GM23338 (cell line): ENCODE results near the gene PCSK5. TPM values are rescaled to one million over a fixed set of nuclear protein-coding genes. Genes with fewer than 3 reads are reported as not detected.

Experiments used
- ATAC-seq: fragments of 200-7000 bp; cut with Tn5 transposase; 3 replicates; pipeline ENCODE4 v1.9.1; 2020
- DNase-seq: peaks from one replicate; pipeline ENCODE4 v3.0.0-alpha.2; 2015; ENCODE audit warnings: low spot score
- H2AFZ ChIP-seq: fragments of 200-600 bp; sonication (generic); 2 replicates; pipeline ENCODE4 v1.8.0; 2016; ENCODE audit warnings: antibody characterized with exemption, mild to moderate bottlenecking, moderate library complexity
- H3F3A ChIP-seq: fragments of 200-600 bp; sonication (generic); replicated peaks from 2 replicates; pipeline ENCODE4 v1.8.0; 2017; ENCODE audit warnings: antibody characterized with exemption, mixed run types, low read depth
- H3K27ac ChIP-seq: fragments of 200-600 bp; sonication (generic); 2 replicates; pipeline ENCODE4 v1.6.1; 2016; ENCODE audit warnings: low read depth
- H3K27me3 ChIP-seq: fragments of 200-600 bp; sonication (generic); 2 replicates; pipeline ENCODE4 v1.8.0; 2016; ENCODE audit warnings: mild to moderate bottlenecking, mixed run types, moderate library complexity; ENCODE audit not compliant: insufficient read depth
- H3K36me3 ChIP-seq: fragments of 200-600 bp; sonication (generic); 2 replicates; pipeline ENCODE4 v1.8.0; 2016; ENCODE audit warnings: mild to moderate bottlenecking; ENCODE audit not compliant: insufficient read depth
- H3K4me1 ChIP-seq: fragments of 200-600 bp; sonication (generic); 2 replicates; pipeline ENCODE4 v1.8.0; 2016; ENCODE audit warnings: mild to moderate bottlenecking, moderate library complexity; ENCODE audit not compliant: insufficient read depth
- H3K4me2 ChIP-seq: fragments of 200-600 bp; sonication (generic); 2 replicates; pipeline ENCODE4 v1.7.1; 2017; ENCODE audit warnings: mixed run types
- H3K4me3 ChIP-seq: fragments of 200-600 bp; sonication (generic); 2 replicates; pipeline ENCODE4 v1.6.1; 2016; ENCODE audit warnings: mixed run types
- H3K79me2 ChIP-seq: fragments of 200-600 bp; sonication (generic); replicated peaks from 2 replicates; pipeline ENCODE4 v1.8.0; 2017; ENCODE audit warnings: mild to moderate bottlenecking; ENCODE audit not compliant: insufficient read depth
- H3K9me2 ChIP-seq: fragments of 200-600 bp; sonication (generic); 2 replicates; pipeline ENCODE4 v1.8.0; 2017; ENCODE audit not compliant: insufficient read depth
- H4K20me1 ChIP-seq: fragments of 200-600 bp; sonication (generic); replicated peaks from 2 replicates; pipeline ENCODE4 v1.8.0; 2017; ENCODE audit warnings: mild to moderate bottlenecking; ENCODE audit not compliant: insufficient read depth
- H3K27ac Mint-ChIP-seq: 2 replicates; pipeline ENCODE4 v1.8.0; 2020; ENCODE audit warnings: inconsistent platforms, mild to moderate bottlenecking, moderate library complexity, mixed read lengths
- H3K27me3 Mint-ChIP-seq: 3 replicates; pipeline ENCODE4 v1.8.0; 2022; ENCODE audit warnings: low read depth, mild to moderate bottlenecking, moderate library complexity, mixed read lengths, inconsistent platforms; ENCODE audit not compliant: insufficient read depth, poor library complexity
- H3K36me3 Mint-ChIP-seq: 3 replicates; pipeline ENCODE4 v1.8.0; 2021; ENCODE audit warnings: low read depth, mild to moderate bottlenecking, inconsistent platforms, moderate library complexity, mixed read lengths
- H3K4me1 Mint-ChIP-seq: 3 replicates; pipeline ENCODE4 v1.8.0; 2020; ENCODE audit warnings: mild to moderate bottlenecking, inconsistent platforms, mixed read lengths
- H3K4me3 Mint-ChIP-seq: 3 replicates; pipeline ENCODE4 v1.8.0; 2021; ENCODE audit warnings: moderate library complexity, mild to moderate bottlenecking, inconsistent platforms, mixed read lengths
- H3K9me3 Mint-ChIP-seq: 3 replicates; pipeline ENCODE4 v1.8.0; 2020; ENCODE audit warnings: moderate library complexity, mild to moderate bottlenecking, inconsistent platforms, mixed read lengths
- CREB1 ChIP-seq: fragments of 250-450 bp; sonication (Bioruptor Pico); IDR thresholded peaks from 2 replicates; pipeline ENCODE4 v1.5.0; 2020; ENCODE audit warnings: low read depth, mild to moderate bottlenecking, moderate library complexity
- CTCF ChIP-seq, 2 experiments: fragments of 200-600 bp in 1 of 2; sonication (generic) in 1 of 2; conservative IDR thresholded peaks; 2 replicates each; pipeline versions ENCODE4 v1.5.1 to v1.6.1; 2016 to 2017; ENCODE audit warnings: antibody characterized with exemption in 2 of 2, low read depth in 2 of 2, mild to moderate bottlenecking in 2 of 2, moderate library complexity in 1 of 2
- ETS1 ChIP-seq: IDR thresholded peaks from 2 replicates; pipeline ENCODE4 v1.6.1; 2016; ENCODE audit warnings: antibody characterized with exemption
- EZH2 ChIP-seq: fragments of 200-600 bp; sonication (generic); IDR thresholded peaks from one replicate; pipeline ENCODE4 v1.8.0; 2017; ENCODE audit warnings: antibody characterized with exemption, mild to moderate bottlenecking, low read depth; ENCODE audit not compliant: unreplicated experiment
- EZH2phosphoT487 ChIP-seq: fragments of 200-600 bp; sonication (generic); IDR thresholded peaks from one replicate; pipeline ENCODE4 v1.8.1; 2018; ENCODE audit warnings: antibody characterized with exemption; ENCODE audit not compliant: unreplicated experiment
- NANOG ChIP-seq: IDR thresholded peaks from 2 replicates; pipeline ENCODE4 v1.6.1; 2016; ENCODE audit warnings: antibody characterized with exemption, borderline replicate concordance
- POLR2AphosphoS5 ChIP-seq: IDR thresholded peaks from 2 replicates; pipeline ENCODE4 v1.6.1; 2016; ENCODE audit warnings: antibody characterized with exemption, low read depth
- REST ChIP-seq: IDR thresholded peaks from one replicate; pipeline ENCODE4 v1.6.1; 2018; ENCODE audit warnings: antibody characterized with exemption; ENCODE audit not compliant: unreplicated experiment
- STAT1 ChIP-seq: IDR thresholded peaks from one replicate; pipeline ENCODE4 v1.6.1; 2016; ENCODE audit warnings: antibody characterized with exemption; ENCODE audit not compliant: unreplicated experiment
- ZNF114 ChIP-seq: fragments of 250-450 bp; sonication (Bioruptor Pico); IDR thresholded peaks from 2 replicates; pipeline ENCODE4 v1.5.0; 2020; ENCODE audit warnings: mild to moderate bottlenecking, moderate library complexity
- ZNF331 ChIP-seq: fragments of 250-450 bp; sonication (Bioruptor Pico); IDR thresholded peaks from 2 replicates; pipeline ENCODE4 v1.5.0; 2020; ENCODE audit warnings: low read depth, mild to moderate bottlenecking, moderate library complexity
- polyA plus RNA-seq: library from polyadenylated mRNA; unstranded; fragments of >200 nt; fragmentation: Nextera tagmentation; extraction: Ambion mirVana; gene quantifications from 2 replicates; pipeline ENCODE4 v1.2.1, GENCODE V29; 2016
- total RNA-seq: library from RNA; depleted of rRNA; stranded (reverse); fragments of >200 nt; shearing (Covaris generic); gene quantifications from 2 replicates; pipeline ENCODE4 v1.2.3, GENCODE V29; 2014

Gene PCSK5
- total and polyA plus RNA-seq, 2 experiments from 2014 or later: 12.3 to 34.8 TPM

GRCh38 chr9:75876999-75877640 is 13.4 kb upstream of the PCSK5 start:
- Histone ChIP-seq H4K20me1 (no peaks in the 10 kb centered on the region), H3K4me3 (no peak overlapping the region), H3K4me2 (no peak overlapping the region), H3F3A (no peaks in the 10 kb centered on the region), H3K9me2 (no peaks in the 10 kb centered on the region), H3K27me3 (no peaks in the 10 kb centered on the region), H3K27ac (no peak overlapping the region), H3K79me2 (no peaks in the 10 kb centered on the region), H2AFZ (no peak overlapping the region), H3K4me1 (peaks cover 15% of the 10 kb centered on the region), H3K36me3 (no peaks in the 10 kb centered on the region)
- ATAC-seq (no peak), DNase-seq (no peak)
- TF ChIP-seq CTCF (conservative IDR thresholded peaks at IDR 0.05; ENCODE audit: low read depth in 2 of 2): no peak
- Mint-ChIP-seq H3K27ac (no peak overlapping the region), H3K4me3 (no peak overlapping the region), H3K36me3 (no peaks in the 10 kb centered on the region), H3K27me3 (peaks cover 4% of the 10 kb centered on the region), H3K4me1 (peaks cover 18% of the 10 kb centered on the region), H3K9me3 (no peaks in the 10 kb centered on the region; the same call in 2 of the 3 replicates)

- Histone ChIP-seq H3K36me3 (no peaks in the 10 kb centered on the region), H3K4me3 (no peak overlapping the region), H3K9me2 (no peaks in the 10 kb centered on the region), H4K20me1 (no peaks in the 10 kb centered on the region), H3K27ac (no peak overlapping the region), H3K27me3 (no peaks in the 10 kb centered on the region), H3F3A (no peaks in the 10 kb centered on the region), H3K4me1 (peaks cover 15% of the 10 kb centered on the region), H3K79me2 (no peaks in the 10 kb centered on the region), H3K4me2 (no peak overlapping the region), H2AFZ (no peak overlapping the region)
- Mint-ChIP-seq H3K4me1 (peaks cover 18% of the 10 kb centered on the region), H3K9me3 (no peaks in the 10 kb centered on the region; the same call in 2 of the 3 replicates), H3K27me3 (peaks cover 4% of the 10 kb centered on the region), H3K4me3 (no peak overlapping the region), H3K36me3 (no peaks in the 10 kb centered on the region), H3K27ac (no peak overlapping the region)
- ATAC-seq (no peak), DNase-seq (no peak)
- TF ChIP-seq EZH2phosphoT487 (no peak), STAT1 (no peak), ETS1 (no peak), NANOG (no peak), ZNF114 (no peak), POLR2AphosphoS5 (no peak), CREB1 (CRISPR knock-in tag) (no peak), REST (no peak), EZH2 (no peak), ZNF331 (CRISPR knock-in tag) (no peak)
Observed at GRCh38 chr9:75878488-75878860, 12.0 kb upstream of the PCSK5 start.
